Fibroblast of skin of abdomen (primary cell): ENCODE data around the gene ZCCHC2.

Experiments
- DNase-seq: peaks from one replicate; pipeline ENCODE4 v3.0.0-alpha.2; 2013

The ZCCHC2 gene

GRCh38 chr18:62539284-62540165 lies 16.7 kb downstream of the ZCCHC2 start:
- DNase-seq: no peak

DNA sequence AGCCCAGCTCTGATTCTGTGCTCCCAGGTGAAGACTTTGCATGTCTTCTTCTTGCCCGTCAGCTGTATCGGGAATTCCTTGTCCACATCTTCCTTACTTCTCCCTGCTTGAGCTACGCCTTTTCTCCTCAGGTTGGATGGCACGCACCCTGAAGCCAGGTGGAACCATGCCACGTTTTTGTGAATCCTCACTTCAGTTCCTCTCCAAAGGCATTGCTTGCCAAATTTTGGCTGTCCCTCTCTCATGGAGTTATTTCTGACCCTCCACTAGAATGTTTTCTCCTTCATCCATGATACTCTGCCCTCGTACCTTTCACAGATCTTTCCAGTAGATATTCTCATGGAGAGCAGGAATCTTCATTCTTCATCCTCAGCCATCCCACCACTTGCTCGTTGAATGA lies 20.2 kb downstream of the ZCCHC2 start:
- no peak for DNase-seq

DNA sequence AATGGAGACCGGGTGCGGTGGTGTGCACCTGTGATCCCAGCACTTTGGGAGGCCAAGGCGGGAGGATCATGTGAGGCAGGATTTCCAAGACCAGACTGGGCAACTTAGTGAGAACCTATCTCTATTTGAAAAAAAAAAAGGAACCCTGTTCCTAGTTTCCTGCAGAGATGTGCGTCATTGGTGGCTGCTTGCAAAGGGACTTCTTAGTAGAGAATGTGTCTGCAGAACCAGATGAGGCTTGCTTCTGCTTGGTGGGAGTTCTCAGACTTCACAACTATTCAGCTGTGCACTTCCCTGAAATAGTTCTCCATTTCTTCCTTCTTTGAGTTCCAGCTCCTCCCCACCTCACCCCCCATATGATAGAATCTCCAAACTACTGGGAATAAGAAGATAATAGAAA lies 22.3 kb downstream of the ZCCHC2 start:
- DNase-seq: no peak

GRCh38 chr18:62549755-62550154 lies 26.9 kb downstream of the ZCCHC2 start:
- DNase-seq: no peak

- no peak for DNase-seq
These were observed 27.9 kb downstream of the ZCCHC2 start for GRCh38 chr18:62550746-62551145.

GRCh38 chr18:62551972-62552513 lies 29.2 kb downstream of the ZCCHC2 start:
- DNase-seq: no peak

GRCh38 chr18:62554061-62554815 lies 31.4 kb downstream of the ZCCHC2 start:
- no peak for DNase-seq

- peak; percentile 50 for DNase-seq
These were observed 32.3 kb downstream of the ZCCHC2 start for GRCh38 chr18:62555135-62555534.

DNA sequence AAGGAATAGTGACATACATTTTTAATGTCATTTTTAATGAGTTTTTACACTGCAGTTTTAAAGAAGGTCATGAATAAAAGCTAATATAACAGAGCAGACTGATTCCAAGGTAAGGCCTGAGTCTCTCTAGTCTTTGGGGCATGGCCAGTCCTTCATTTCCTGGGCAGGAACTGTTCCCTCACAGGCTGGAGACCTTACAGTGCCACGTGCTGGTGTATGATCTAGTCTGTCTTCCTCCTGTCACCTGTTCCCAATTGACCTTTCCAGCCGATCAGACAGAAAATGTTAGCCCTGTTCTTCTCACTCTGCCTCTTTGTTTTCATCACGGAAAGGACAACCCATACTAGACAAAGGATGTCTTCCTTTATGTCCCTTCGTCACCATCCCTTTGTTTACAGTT lies 33.6 kb downstream of the ZCCHC2 start:
- no peak for DNase-seq

DNA sequence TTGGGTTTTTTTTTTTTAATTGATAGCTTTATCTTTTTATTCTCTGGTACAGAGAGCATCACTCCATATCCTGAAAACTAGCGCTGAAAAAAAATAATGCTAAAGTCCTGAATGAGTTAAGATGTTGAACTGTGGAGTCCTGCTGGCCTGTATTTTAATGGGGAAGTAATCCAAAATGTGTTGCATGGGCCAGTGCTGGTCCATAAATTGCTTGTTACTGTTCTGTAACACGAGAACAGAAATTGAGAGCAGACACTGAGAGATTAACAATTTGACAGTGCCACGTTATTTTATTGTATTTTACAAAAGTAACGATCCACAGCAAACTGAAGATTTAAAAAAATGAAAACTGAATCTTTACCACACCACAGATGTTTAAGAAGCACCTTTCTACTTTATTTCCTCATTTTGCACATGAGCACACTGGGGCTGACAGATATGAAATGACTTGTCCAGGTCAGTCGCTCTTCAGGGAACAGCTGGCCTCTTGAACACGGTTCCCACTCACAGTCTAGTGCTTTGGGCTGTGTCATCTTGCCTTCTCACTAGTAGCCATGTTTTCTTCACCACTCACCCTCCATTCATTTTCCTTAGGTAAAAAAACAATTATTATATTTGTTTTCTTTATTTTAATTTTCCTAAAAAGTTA lies 35.3 kb downstream of the ZCCHC2 start:
- DNase-seq: no peak

DNA sequence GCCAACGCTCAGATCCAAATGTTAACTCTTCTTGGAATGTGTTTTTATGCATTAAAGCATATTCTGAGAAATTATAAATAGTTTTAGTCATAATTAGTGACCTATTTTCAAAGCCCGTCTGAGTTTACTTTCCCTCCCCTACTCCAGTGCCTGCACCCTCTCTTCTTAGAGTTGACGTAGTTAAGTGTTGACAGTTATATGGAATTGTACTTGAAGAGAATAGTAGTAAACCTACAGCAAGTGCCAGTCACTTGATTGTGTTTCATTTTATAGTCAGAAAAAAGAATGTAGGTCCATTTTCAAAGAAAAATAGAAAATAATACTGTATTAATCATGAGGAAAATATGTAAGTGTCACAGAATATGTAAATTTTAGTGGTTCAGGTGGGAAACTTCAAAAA lies 41.2 kb downstream of the ZCCHC2 start:
- DNase-seq: no peak

DNA sequence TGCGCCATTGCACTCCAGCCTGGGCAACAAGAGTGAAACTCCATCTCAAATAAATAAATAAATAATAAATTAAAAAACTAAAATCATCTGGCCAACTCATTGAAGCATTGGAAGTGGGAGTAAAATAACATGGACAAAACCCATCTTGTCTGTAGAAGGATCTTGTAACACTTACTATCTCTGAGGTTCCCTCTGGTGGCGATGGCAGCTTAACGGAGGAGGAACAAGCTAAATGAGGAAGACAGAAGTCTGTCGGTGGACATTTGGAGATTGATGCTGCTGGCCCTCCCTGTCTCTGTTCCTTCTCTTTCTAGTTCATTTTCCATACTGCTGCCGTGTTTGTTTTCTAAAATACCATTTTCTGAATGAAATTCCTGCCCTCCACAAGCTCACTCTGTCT lies 43.4 kb downstream of the ZCCHC2 start:
- DNase-seq: peak; percentile 5

DNA sequence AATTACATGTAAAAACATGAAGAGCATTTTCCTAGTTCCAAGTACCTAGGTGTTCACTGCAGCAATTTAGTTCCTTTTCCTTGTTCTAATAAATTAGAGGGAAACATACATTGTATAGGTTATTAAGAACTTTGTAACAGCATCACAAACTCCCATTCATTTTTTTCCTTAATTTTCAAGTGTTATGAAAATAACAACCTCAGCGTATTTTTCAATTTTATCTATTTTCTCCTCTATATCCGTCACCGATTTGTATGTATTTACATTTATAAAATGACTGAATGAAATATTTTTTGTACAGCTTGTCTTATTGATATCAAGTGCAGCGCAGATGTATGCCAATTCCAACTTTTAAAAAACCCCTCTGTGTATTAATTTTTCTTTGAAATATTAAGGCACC lies 44.0 kb downstream of the ZCCHC2 start:
- no peak for DNase-seq

DNA sequence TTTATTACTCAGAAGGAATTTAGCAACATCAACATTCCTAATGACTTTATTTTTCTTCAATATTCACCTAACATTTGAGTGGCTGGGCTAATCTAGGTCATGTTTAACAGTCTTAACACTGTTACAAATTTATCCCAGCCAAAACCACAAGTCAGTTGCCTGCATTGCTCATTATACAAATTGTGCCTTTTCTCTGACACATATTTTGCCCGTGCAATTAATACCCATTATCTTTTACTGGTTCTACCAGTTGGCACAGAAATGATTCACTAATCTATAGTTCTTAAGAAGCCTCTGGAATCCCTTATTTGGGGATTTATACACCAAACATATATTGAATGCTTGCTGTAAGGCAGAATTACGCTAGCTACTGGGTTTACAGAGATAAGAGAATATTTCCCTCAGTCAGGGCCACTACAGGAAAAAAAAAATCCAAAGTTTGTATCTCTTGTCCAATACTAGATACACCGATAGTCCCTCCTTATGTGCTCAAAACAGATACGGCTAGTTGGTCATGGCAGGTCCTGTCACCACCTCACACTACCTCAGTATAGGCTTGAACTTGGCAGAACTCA lies 46.3 kb downstream of the ZCCHC2 start:
- DNase-seq: no peak

GRCh38 chr18:62571037-62571436 lies 48.2 kb downstream of the ZCCHC2 start:
- no peak for DNase-seq

- DNase-seq: no peak
These were observed 48.8 kb downstream of the ZCCHC2 start for GRCh38 chr18:62571648-62572047.

GRCh38 chr18:62572456-62572855 lies 49.6 kb downstream of the ZCCHC2 start:
- no peak for DNase-seq

DNA sequence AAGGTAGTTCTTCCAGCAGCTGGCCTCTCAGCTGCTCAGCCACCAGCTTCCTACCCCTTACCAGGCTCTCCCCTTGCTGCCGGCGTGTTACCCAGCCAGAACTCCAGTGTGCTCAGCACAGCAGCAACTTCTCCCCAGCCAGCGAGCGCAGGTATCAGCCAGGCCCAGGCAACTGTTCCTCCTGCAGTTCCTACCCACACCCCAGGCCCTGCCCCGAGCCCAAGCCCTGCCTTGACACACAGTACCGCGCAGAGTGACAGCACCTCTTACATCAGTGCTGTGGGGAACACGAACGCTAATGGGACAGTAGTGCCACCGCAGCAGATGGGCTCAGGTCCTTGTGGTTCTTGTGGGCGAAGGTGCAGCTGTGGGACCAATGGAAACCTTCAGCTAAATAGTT lies 52.0 kb downstream of the ZCCHC2 start:
- DNase-seq: no peak

- no peak for DNase-seq
These were observed 53.4 kb downstream of the ZCCHC2 start for GRCh38 chr18:62576271-62576670.

DNA sequence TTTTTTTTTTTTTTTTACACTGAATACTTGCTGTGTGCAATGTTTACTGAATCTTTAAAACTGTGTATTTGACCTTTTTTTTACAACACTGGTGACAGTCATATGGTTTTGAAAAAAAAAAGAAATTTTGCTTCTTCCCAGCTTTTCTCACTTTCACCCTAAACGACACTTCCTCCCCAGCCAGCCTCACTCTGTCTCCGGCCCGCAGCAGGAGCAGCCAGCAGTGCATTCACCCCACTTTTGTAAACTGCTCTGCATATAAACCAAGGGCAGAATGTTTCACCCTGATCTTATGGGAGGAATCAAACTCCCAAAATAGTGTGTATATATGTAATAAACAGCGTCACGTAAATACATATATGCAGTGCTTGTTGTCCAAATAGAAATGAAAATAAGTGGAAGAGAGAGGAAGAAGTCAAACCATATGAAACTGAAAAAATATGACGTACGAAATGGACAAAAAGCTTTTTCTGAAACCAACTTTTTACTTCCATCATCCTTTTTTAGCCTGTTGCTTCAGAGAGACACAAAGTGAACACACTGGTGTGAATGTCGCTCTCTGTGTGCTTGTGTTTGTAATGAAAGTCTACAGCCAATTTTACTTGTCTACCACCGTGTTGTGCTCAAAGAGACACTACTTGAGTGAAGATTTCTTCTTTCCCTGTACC lies 54.2 kb downstream of the ZCCHC2 start:
- no peak for DNase-seq

DNA sequence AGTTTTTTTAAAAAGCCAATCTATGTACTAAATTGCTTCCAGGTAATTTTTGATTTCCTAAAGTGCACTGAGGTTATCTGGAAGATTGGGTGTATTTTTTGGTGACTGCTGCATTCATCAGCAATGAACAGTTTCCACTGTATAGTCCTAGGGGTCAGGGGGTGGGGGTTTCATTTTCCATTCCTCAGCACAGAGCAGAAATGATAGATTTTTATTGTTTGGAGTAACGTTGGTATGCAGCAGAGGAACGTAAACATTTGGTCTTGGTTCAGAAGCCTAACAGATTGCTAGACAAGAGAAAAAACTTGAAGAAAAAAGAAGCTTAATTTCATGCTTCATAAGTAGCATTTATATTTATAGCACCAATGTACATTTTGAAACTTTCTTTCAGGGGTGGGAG lies 54.9 kb downstream of the ZCCHC2 start:
- DNase-seq: no peak

DNA sequence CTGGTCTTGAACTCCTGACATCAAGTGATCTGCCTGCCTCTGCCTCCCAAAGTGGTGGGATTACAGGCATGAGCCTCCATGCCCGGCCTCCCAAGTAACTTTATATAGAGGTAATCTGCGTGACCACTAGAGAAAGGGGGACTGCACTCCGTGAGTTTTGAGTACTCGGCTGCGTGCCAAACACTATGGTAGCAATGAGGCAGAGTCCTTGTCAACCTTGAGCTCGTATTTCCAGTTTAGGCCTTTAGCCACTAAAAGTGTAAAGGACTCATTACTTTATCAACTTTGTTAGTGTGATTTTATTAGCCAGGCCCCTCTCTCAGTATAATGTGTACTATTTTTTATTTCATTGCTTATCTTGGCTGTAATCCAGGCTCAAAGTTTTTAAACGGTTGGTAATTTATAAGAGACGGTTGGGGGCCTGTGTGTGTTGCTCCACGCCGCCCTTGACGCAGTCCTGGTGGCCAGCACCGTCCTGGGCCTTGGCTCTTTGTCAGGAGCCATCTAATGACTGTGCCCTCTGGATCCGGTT lies 56.2 kb downstream of the ZCCHC2 start:
- DNase-seq: no peak
